WERI-Rb-1 (cell line): ENCODE measurements around the gene KRT86.

Experiments used
- DNase-seq: peaks from one replicate; pipeline ENCODE4 v3.0.0-alpha.2; 2020
- H3K27ac ChIP-seq: fragments of 250-450 bp; sonication (Bioruptor Pico); 2 replicates; pipeline ENCODE4 v1.5.1; 2020; ENCODE audit warnings: mild to moderate bottlenecking, moderate library complexity
- H3K27me3 ChIP-seq: fragments of 250-450 bp; sonication (Bioruptor Pico); 2 replicates; pipeline ENCODE4 v1.5.1; 2021; ENCODE audit warnings: mild to moderate bottlenecking, low read depth, moderate library complexity; ENCODE audit not compliant: insufficient read depth, severe bottlenecking
- H3K36me3 ChIP-seq: fragments of 250-450 bp; sonication (Bioruptor Pico); 2 replicates; pipeline ENCODE4 v1.5.1; 2020; ENCODE audit warnings: mild to moderate bottlenecking, moderate library complexity
- H3K4me3 ChIP-seq: 2 replicates; pipeline ENCODE4 v1.5.1; 2011; ENCODE audit warnings: low read depth, mild to moderate bottlenecking, control low read depth, low read length
- H3K9me3 ChIP-seq: fragments of 250-450 bp; sonication (Bioruptor Pico); 2 replicates; pipeline ENCODE4 v1.5.1; 2021; ENCODE audit warnings: mild to moderate bottlenecking, moderate library complexity; ENCODE audit not compliant: severe bottlenecking
- TF ChIP-seq, protein P1 (sequence below): IDR thresholded peaks from 2 replicates; pipeline ENCODE4 v1.5.1; 2011; ENCODE audit warnings: low read depth, mild to moderate bottlenecking, control low read depth, inconsistent platforms, low read length

Gene KRT86

GRCh38 chr12:52322069-52322468 is 47.6 kb downstream of the KRT86 start:
- Histone ChIP-seq H3K27me3 (peaks cover 30% of the 10 kb centered on the region), H3K27ac (no peak overlapping the region), H3K4me3 (no peak overlapping the region), H3K36me3 (no peaks in the 10 kb centered on the region), H3K9me3 (no peaks in the 10 kb centered on the region)
- TF ChIP-seq, protein P1, sequence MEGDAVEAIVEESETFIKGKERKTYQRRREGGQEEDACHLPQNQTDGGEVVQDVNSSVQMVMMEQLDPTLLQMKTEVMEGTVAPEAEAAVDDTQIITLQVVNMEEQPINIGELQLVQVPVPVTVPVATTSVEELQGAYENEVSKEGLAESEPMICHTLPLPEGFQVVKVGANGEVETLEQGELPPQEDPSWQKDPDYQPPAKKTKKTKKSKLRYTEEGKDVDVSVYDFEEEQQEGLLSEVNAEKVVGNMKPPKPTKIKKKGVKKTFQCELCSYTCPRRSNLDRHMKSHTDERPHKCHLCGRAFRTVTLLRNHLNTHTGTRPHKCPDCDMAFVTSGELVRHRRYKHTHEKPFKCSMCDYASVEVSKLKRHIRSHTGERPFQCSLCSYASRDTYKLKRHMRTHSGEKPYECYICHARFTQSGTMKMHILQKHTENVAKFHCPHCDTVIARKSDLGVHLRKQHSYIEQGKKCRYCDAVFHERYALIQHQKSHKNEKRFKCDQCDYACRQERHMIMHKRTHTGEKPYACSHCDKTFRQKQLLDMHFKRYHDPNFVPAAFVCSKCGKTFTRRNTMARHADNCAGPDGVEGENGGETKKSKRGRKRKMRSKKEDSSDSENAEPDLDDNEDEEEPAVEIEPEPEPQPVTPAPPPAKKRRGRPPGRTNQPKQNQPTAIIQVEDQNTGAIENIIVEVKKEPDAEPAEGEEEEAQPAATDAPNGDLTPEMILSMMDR = no peak
- no peak for DNase-seq

DNA sequence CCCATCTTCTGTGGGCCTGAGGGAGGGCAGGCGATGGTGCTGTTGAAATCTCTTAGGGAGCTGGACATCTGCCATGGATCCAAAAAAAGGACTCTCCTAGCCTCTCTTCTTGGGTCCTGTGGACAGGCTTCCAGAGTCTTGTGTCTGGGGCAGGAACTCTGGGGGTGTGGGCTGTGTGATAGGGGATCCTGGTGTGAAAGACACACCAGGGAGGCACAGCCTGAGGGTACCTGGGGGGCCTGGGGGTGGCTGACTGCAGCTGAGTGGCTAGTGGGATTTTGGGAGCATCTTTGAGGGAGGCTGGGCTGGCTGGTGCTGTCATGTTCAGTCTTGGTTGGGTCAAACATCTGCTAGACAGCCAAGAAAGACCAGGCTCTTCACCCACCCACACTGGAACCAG is 48.6 kb downstream of the KRT86 start:
- no peak for DNase-seq
- Histone ChIP-seq H3K27ac (no peak overlapping the region), H3K36me3 (no peaks in the 10 kb centered on the region), H3K4me3 (no peak overlapping the region), H3K9me3 (no peaks in the 10 kb centered on the region), H3K27me3 (peaks cover 34% of the 10 kb centered on the region)
- TF ChIP-seq, protein P1 = no peak

DNA sequence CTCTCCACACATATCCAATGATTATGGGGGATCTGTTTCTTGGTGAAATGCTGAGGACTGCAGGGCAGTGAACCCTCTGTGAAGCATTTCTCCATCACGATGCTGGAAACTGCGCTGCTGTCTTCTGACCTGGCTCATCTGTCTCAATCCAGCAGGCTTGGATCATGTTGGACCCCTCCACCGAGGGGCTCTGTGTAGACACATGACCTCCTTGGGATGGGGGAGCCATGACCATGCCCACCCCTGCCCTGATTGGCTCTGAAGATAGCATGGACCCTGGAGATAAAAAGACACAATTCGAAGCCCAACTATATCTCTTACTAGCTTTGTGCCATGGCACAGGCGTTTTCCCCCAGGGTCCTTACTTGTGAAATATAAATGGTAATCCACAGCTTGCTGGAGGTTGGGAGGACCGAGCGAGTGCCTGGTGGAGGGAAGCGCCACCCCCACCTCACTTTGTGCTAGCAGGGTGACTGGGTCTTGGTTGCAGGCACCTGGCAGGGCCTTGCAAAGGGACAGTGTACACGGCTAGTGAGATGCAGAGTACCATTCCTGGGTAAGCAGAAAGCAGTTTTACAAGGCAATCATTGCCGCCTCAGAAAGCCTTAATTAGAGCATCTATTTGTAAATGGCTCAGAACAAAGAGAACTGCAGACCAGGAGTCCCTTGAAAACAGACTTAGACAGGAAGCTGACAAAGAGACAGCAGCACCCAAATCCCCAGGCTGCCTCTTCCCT is 49.1 kb downstream of the KRT86 start:
- no peak for DNase-seq
- no peak overlapping the region for H3K4me3 ChIP-seq
- TF ChIP-seq, protein P1 = no peak
- H3K36me3 ChIP-seq = no peaks in the 10 kb centered on the region
- no peaks in the 10 kb centered on the region for H3K9me3 ChIP-seq
- H3K27ac ChIP-seq = no peak overlapping the region
- H3K27me3 ChIP-seq = peaks cover 31% of the 10 kb centered on the region

- TF ChIP-seq, protein P1 = no peak
- no peaks in the 10 kb centered on the region for H3K36me3 ChIP-seq
- H3K9me3 ChIP-seq = no peaks in the 10 kb centered on the region
- DNase-seq = no peak
- H3K27ac ChIP-seq = no peak overlapping the region
- H3K4me3 ChIP-seq = no peak overlapping the region
- peaks cover 31% of the 10 kb centered on the region for H3K27me3 ChIP-seq
Measured at GRCh38 chr12:52324153-52324444, 49.7 kb downstream of the KRT86 start.

DNA sequence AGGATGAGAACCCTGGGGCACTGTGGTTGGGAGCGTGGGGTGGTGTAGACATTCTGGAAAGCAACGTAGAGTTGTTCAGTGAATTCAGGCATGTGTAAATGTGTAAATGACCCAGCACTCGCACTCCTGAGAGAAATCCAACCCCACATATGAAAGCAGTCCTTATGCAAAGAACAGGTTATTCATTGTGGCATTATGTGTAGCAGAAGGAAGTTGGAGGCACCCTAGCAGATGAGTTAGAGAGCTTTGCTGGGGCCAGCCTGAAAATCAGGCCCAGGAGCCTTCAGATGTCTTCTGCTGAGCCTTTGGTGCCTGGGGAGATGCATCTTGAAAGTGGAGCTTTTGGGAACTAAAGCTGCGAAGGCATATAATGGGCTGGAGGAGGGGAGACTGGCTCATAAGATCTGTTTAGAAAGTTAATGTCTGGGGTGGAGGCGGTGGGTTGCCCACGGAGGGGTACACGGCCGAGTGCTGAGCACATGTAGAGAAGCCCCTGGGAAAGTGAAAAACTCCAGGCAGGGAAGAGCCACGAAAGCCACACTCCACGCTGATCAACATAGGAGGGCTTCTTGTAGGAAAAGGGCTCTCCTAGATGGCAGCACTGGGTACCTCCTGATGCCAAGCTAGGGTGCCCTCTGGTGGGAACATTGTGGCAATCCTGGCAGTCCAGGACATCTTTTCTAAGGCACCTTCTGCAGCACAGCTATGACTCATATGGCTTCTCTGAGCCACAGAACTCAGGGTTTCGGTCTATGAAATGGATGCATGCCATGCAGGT is 52.8 kb downstream of the KRT86 start:
- Histone ChIP-seq H3K27ac (no peak overlapping the region), H3K27me3 (peaks cover 14% of the 10 kb centered on the region), H3K36me3 (no peaks in the 10 kb centered on the region), H3K9me3 (no peaks in the 10 kb centered on the region), H3K4me3 (no peak overlapping the region)
- peak; percentile 76 for DNase-seq
- TF ChIP-seq, protein P1 = peak; percentile 96
